ENCODE results near the gene SGCD. TPM values are rescaled to one million over a fixed set of nuclear protein-coding genes. Genes with fewer than 3 reads are reported as not detected.

Gene SGCD
- total RNA-seq, 5 donors from 2014 or later (not counting 1 experiment from before 2014, with no cell fraction given) = 0.13 to 2.4 (median 0.22) TPM

GRCh38 chr5:156385416-156385815 is 58.5 kb downstream of the SGCD start:
- peaks cover 4 to 18% of the 10 kb centered on the region in 2 donors for H3K27me3 Mint-ChIP-seq
- DNase-seq = no peak
- Histone ChIP-seq H3K27ac (ENCODE audit: low read length) (no peak overlapping the region), H3K36me3 (ENCODE audit: control insufficient read depth in 2 of 2, extremely low read depth in 1 of 2, insufficient read depth in 1 of 2, low read length in 1 of 2) (no peaks in the 10 kb centered on the region), H3K27me3 (replicated peaks in 1 of 2; ENCODE audit: control insufficient read depth in 2 of 2, extremely low read depth in 1 of 2, insufficient read depth in 2 of 2, low read length in 1 of 2) (no peaks in the 10 kb centered on the region), H3K4me3 (ENCODE audit: control insufficient read depth in 1 of 2, extremely low read depth in 1 of 2, low read length in 1 of 2) (no peak overlapping the region), H3K4me1 (ENCODE audit: control insufficient read depth in 1 of 2, extremely low read depth in 1 of 2, insufficient read depth in 2 of 2, low read length in 2 of 2) (no peaks in the 10 kb centered on the region), H3K9me3 (no peaks in the 10 kb centered on the region)
- no peak overlapping the region for H3K4me3 Mint-ChIP-seq
- ChIA-PET CTCF (no interaction called here), POLR2A (no interaction called here)
- H3K36me3 Mint-ChIP-seq = no peaks in the 10 kb centered on the region
- ATAC-seq (replicated peaks in 1 of 4) = no peak
- 38% methylated on average over 1 of the region's 3 CpGs for WGBS (ENCODE audit: insufficient coverage)
- H3K27ac Mint-ChIP-seq = no peak overlapping the region
- H3K9me3 Mint-ChIP-seq = no peaks in the 10 kb centered on the region
- H3K4me1 Mint-ChIP-seq = no peaks in the 10 kb centered on the region

GRCh38 chr5:156386976-156387375 is 60.0 kb downstream of the SGCD start:
- ATAC-seq (replicated peaks in 1 of 4) (no peak), DNase-seq (no peak)
- no peaks in the 10 kb centered on the region for H3K9me3 Mint-ChIP-seq
- H3K36me3 ChIP-seq (ENCODE audit: control insufficient read depth in 2 of 2, extremely low read depth in 1 of 2, insufficient read depth in 1 of 2, low read length in 1 of 2) = no peaks in the 10 kb centered on the region
- ChIA-PET POLR2A (no interaction called here), CTCF (no interaction called here)
- H3K27ac ChIP-seq (ENCODE audit: low read length) = no peak overlapping the region
- H3K4me1 Mint-ChIP-seq = no peaks in the 10 kb centered on the region
- H3K27ac Mint-ChIP-seq = no peak overlapping the region
- H3K27me3 Mint-ChIP-seq = peaks cover 4 to 18% of the 10 kb centered on the region in 2 donors
- no peaks in the 10 kb centered on the region for H3K4me1 ChIP-seq (ENCODE audit: control insufficient read depth in 1 of 2, extremely low read depth in 1 of 2, insufficient read depth in 2 of 2, low read length in 2 of 2)
- H3K27me3 ChIP-seq (replicated peaks in 1 of 2; ENCODE audit: control insufficient read depth in 2 of 2, extremely low read depth in 1 of 2, insufficient read depth in 2 of 2, low read length in 1 of 2) = no peaks in the 10 kb centered on the region
- no peaks in the 10 kb centered on the region for H3K9me3 ChIP-seq
- H3K36me3 Mint-ChIP-seq = no peaks in the 10 kb centered on the region
- no peak overlapping the region for H3K4me3 ChIP-seq (ENCODE audit: control insufficient read depth in 1 of 2, extremely low read depth in 1 of 2, low read length in 1 of 2)
- 100% methylated on average over 2 of the region's 4 CpGs for WGBS (ENCODE audit: insufficient coverage)
- no peak overlapping the region for H3K4me3 Mint-ChIP-seq

- no peak overlapping the region for H3K4me3 ChIP-seq (ENCODE audit: control insufficient read depth in 1 of 2, extremely low read depth in 1 of 2, low read length in 1 of 2)
- H3K27ac Mint-ChIP-seq = no peak overlapping the region
- H3K9me3 Mint-ChIP-seq = no peaks in the 10 kb centered on the region
- no peaks in the 10 kb centered on the region for H3K9me3 ChIP-seq
- no peak overlapping the region for H3K4me3 Mint-ChIP-seq
- peaks cover 4 to 18% of the 10 kb centered on the region in 2 donors for H3K27me3 Mint-ChIP-seq
- POLR2A ChIA-PET = no interaction called here
- CTCF ChIA-PET = no interaction called here
- H3K36me3 Mint-ChIP-seq = no peaks in the 10 kb centered on the region
- no peaks in the 10 kb centered on the region for H3K4me1 ChIP-seq (ENCODE audit: control insufficient read depth in 1 of 2, extremely low read depth in 1 of 2, insufficient read depth in 2 of 2, low read length in 2 of 2)
- DNase-seq (no peak), ATAC-seq (replicated peaks in 1 of 4) (no peak)
- no peaks in the 10 kb centered on the region for H3K27me3 ChIP-seq (replicated peaks in 1 of 2; ENCODE audit: control insufficient read depth in 2 of 2, extremely low read depth in 1 of 2, insufficient read depth in 2 of 2, low read length in 1 of 2)
- no peak overlapping the region for H3K27ac ChIP-seq (ENCODE audit: low read length)
- no peaks in the 10 kb centered on the region for H3K36me3 ChIP-seq (ENCODE audit: control insufficient read depth in 2 of 2, extremely low read depth in 1 of 2, insufficient read depth in 1 of 2, low read length in 1 of 2)
- H3K4me1 Mint-ChIP-seq = no peaks in the 10 kb centered on the region
These were observed 60.4 kb downstream of the SGCD start for GRCh38 chr5:156387391-156387790.

GRCh38 chr5:156388233-156388632 is 61.3 kb downstream of the SGCD start:
- no peak for ATAC-seq (replicated peaks in 1 of 4)

GRCh38 chr5:156391139-156391538 is 64.2 kb downstream of the SGCD start:
- Histone ChIP-seq H3K27me3 (replicated peaks in 1 of 2; ENCODE audit: control insufficient read depth in 2 of 2, extremely low read depth in 1 of 2, insufficient read depth in 2 of 2, low read length in 1 of 2) (peaks cover 0 to 4% of the 10 kb centered on the region in 2 experiments), H3K27ac (ENCODE audit: low read length) (no peak overlapping the region), H3K9me3 (no peaks in the 10 kb centered on the region), H3K4me1 (ENCODE audit: control insufficient read depth in 1 of 2, extremely low read depth in 1 of 2, insufficient read depth in 2 of 2, low read length in 2 of 2) (no peaks in the 10 kb centered on the region), H3K4me3 (ENCODE audit: control insufficient read depth in 1 of 2, extremely low read depth in 1 of 2, low read length in 1 of 2) (no peak overlapping the region), H3K36me3 (ENCODE audit: control insufficient read depth in 2 of 2, extremely low read depth in 1 of 2, insufficient read depth in 1 of 2, low read length in 1 of 2) (no peaks in the 10 kb centered on the region)
- no peaks in the 10 kb centered on the region for H3K4me1 Mint-ChIP-seq
- peaks cover 1 to 26% of the 10 kb centered on the region in 2 donors for H3K27me3 Mint-ChIP-seq
- no peak overlapping the region for H3K27ac Mint-ChIP-seq
- POLR2A ChIA-PET = no interaction called here
- no peaks in the 10 kb centered on the region for H3K9me3 Mint-ChIP-seq
- ATAC-seq (replicated peaks in 1 of 4) (no peak), DNase-seq (no peak)
- CTCF ChIA-PET = no interaction called here
- H3K4me3 Mint-ChIP-seq = no peak overlapping the region
- no CpG with 5 or more reads among the region's 7 CpGs for WGBS (ENCODE audit: insufficient coverage)
- H3K36me3 Mint-ChIP-seq = no peaks in the 10 kb centered on the region

More at GRCh38 chr5:156388233-156388632, 61.3 kb downstream of the SGCD start:
- H3K27ac Mint-ChIP-seq = no peak overlapping the region
- ChIA-PET CTCF (no interaction called here), POLR2A (no interaction called here)
- no peak overlapping the region for H3K4me3 Mint-ChIP-seq
- Histone ChIP-seq H3K27me3 (replicated peaks in 1 of 2; ENCODE audit: control insufficient read depth in 2 of 2, extremely low read depth in 1 of 2, insufficient read depth in 2 of 2, low read length in 1 of 2) (peaks cover 0 to 4% of the 10 kb centered on the region in 2 experiments), H3K9me3 (no peaks in the 10 kb centered on the region), H3K4me3 (ENCODE audit: control insufficient read depth in 1 of 2, extremely low read depth in 1 of 2, low read length in 1 of 2) (no peak overlapping the region), H3K4me1 (ENCODE audit: control insufficient read depth in 1 of 2, extremely low read depth in 1 of 2, insufficient read depth in 2 of 2, low read length in 2 of 2) (no peaks in the 10 kb centered on the region), H3K27ac (ENCODE audit: low read length) (no peak overlapping the region), H3K36me3 (ENCODE audit: control insufficient read depth in 2 of 2, extremely low read depth in 1 of 2, insufficient read depth in 1 of 2, low read length in 1 of 2) (no peaks in the 10 kb centered on the region)
- no peaks in the 10 kb centered on the region for H3K9me3 Mint-ChIP-seq
- DNase-seq = no peak
- H3K27me3 Mint-ChIP-seq = peaks cover 4 to 18% of the 10 kb centered on the region in 2 donors
- WGBS (ENCODE audit: insufficient coverage) = 42% methylated on average over 2 of the region's 2 CpGs
- no peaks in the 10 kb centered on the region for H3K36me3 Mint-ChIP-seq
- H3K4me1 Mint-ChIP-seq = no peaks in the 10 kb centered on the region

- ChIA-PET POLR2A (no interaction called here), CTCF (no interaction called here)
- Histone ChIP-seq H3K9me3 (no peaks in the 10 kb centered on the region), H3K4me1 (ENCODE audit: control insufficient read depth in 1 of 2, extremely low read depth in 1 of 2, insufficient read depth in 2 of 2, low read length in 2 of 2) (no peaks in the 10 kb centered on the region), H3K36me3 (ENCODE audit: control insufficient read depth in 2 of 2, extremely low read depth in 1 of 2, insufficient read depth in 1 of 2, low read length in 1 of 2) (no peaks in the 10 kb centered on the region), H3K27me3 (replicated peaks in 1 of 2; ENCODE audit: control insufficient read depth in 2 of 2, extremely low read depth in 1 of 2, insufficient read depth in 2 of 2, low read length in 1 of 2) (peaks cover 0 to 4% of the 10 kb centered on the region in 2 experiments), H3K27ac (ENCODE audit: low read length) (no peak overlapping the region), H3K4me3 (ENCODE audit: control insufficient read depth in 1 of 2, extremely low read depth in 1 of 2, low read length in 1 of 2) (no peak overlapping the region)
- no peak overlapping the region for H3K4me3 Mint-ChIP-seq
- H3K4me1 Mint-ChIP-seq = no peaks in the 10 kb centered on the region
- peaks cover 1 to 16% of the 10 kb centered on the region in 2 donors for H3K27me3 Mint-ChIP-seq
- no peak for DNase-seq
- H3K27ac Mint-ChIP-seq = no peak overlapping the region
- no peaks in the 10 kb centered on the region for H3K36me3 Mint-ChIP-seq
- no peaks in the 10 kb centered on the region for H3K9me3 Mint-ChIP-seq
- ATAC-seq (replicated peaks in 1 of 4) = no peak
- whole genome bisulfite sequencing (ENCODE audit: insufficient coverage) = no CpG with 5 or more reads among the region's 1 CpG
These were observed 67.0 kb downstream of the SGCD start for GRCh38 chr5:156393980-156394379.

- no peaks in the 10 kb centered on the region for H3K4me1 Mint-ChIP-seq
- H3K9me3 Mint-ChIP-seq = no peaks in the 10 kb centered on the region
- DNase-seq = no peak
- WGBS (ENCODE audit: insufficient coverage) = 78% methylated on average over 3 of the region's 6 CpGs
- ChIA-PET CTCF (no interaction called here), POLR2A (no interaction called here)
- Histone ChIP-seq H3K27me3 (replicated peaks in 1 of 2; ENCODE audit: control insufficient read depth in 2 of 2, extremely low read depth in 1 of 2, insufficient read depth in 2 of 2, low read length in 1 of 2) (peaks cover 0 to 4% of the 10 kb centered on the region in 2 experiments), H3K27ac (ENCODE audit: low read length) (no peak overlapping the region), H3K9me3 (no peaks in the 10 kb centered on the region), H3K4me1 (ENCODE audit: control insufficient read depth in 1 of 2, extremely low read depth in 1 of 2, insufficient read depth in 2 of 2, low read length in 2 of 2) (no peaks in the 10 kb centered on the region), H3K4me3 (ENCODE audit: control insufficient read depth in 1 of 2, extremely low read depth in 1 of 2, low read length in 1 of 2) (no peak overlapping the region), H3K36me3 (ENCODE audit: control insufficient read depth in 2 of 2, extremely low read depth in 1 of 2, insufficient read depth in 1 of 2, low read length in 1 of 2) (no peaks in the 10 kb centered on the region)
- ATAC-seq (replicated peaks in 1 of 4) = no peak
- no peak overlapping the region for H3K4me3 Mint-ChIP-seq
- peaks cover 1 to 14% of the 10 kb centered on the region in 2 donors for H3K27me3 Mint-ChIP-seq
- no peak overlapping the region for H3K27ac Mint-ChIP-seq
- H3K36me3 Mint-ChIP-seq = no peaks in the 10 kb centered on the region
These were observed 67.8 kb downstream of the SGCD start for GRCh38 chr5:156394642-156395305.
